ENCODE measurements around the gene CWC22. TPM values are rescaled to one million over a fixed set of nuclear protein-coding genes. Genes with fewer than 3 reads are reported as not detected.

Gene CWC22
- total RNA-seq, 4 donors from 2014 or later, result 13.2 to 24.3 (median 19.4) TPM

- Histone ChIP-seq H3K4me3 (no peak overlapping the region), H3K9me3 (no peaks in the 10 kb centered on the region), H3K27ac (no peak overlapping the region), H3K27me3 (no peaks in the 10 kb centered on the region), H3K4me1 (no peaks in the 10 kb centered on the region), H3K36me3 (peaks cover 77% of the 10 kb centered on the region)
- WGBS, result 100% methylated on average over 1 of the region's 1 CpG
- TF ChIP-seq CTCF (IDR thresholded peaks at IDR 0.05), result no peak
- no peak for TF ChIP-seq EP300 (IDR thresholded peaks at IDR 0.05)
- TF ChIP-seq POLR2AphosphoS5 (IDR thresholded peaks at IDR 0.05), result no peak
- DNase-seq (ENCODE audit: low spot score in 2 of 2), result no peak
These were observed 23.7 kb downstream of the CWC22 start for GRCh38 chr2:179983250-179983932.

- no peak for TF ChIP-seq POLR2AphosphoS5 (IDR thresholded peaks at IDR 0.05)
- no peak for TF ChIP-seq POLR2A (IDR thresholded peaks at IDR 0.05)
- TF ChIP-seq CTCF (IDR thresholded peaks at IDR 0.05), result no peak
- peaks cover 71% of the 10 kb centered on the region for H3K36me3 ChIP-seq
- no peaks in the 10 kb centered on the region for H3K27me3 ChIP-seq
- no peaks in the 10 kb centered on the region for H3K4me1 ChIP-seq
- WGBS, result 88% methylated on average over 1 of the region's 1 CpG
- no peak for DNase-seq (ENCODE audit: low spot score in 2 of 2)
- H3K4me3 ChIP-seq, result no peak overlapping the region
- no peaks in the 10 kb centered on the region for H3K9me3 ChIP-seq
- no peak overlapping the region for H3K27ac ChIP-seq
These were observed 26.0 kb downstream of the CWC22 start for GRCh38 chr2:179981085-179981484.

- Histone ChIP-seq H3K4me1 (no peaks in the 10 kb centered on the region), H3K27me3 (no peaks in the 10 kb centered on the region), H3K9me3 (no peaks in the 10 kb centered on the region), H3K36me3 (peaks cover 55% of the 10 kb centered on the region), H3K27ac (no peak overlapping the region), H3K4me3 (no peak overlapping the region)
- no peak for DNase-seq (ENCODE audit: low spot score in 2 of 2)
- TF ChIP-seq POLR2A (IDR thresholded peaks at IDR 0.05) (no peak), POLR2AphosphoS5 (IDR thresholded peaks at IDR 0.05) (no peak), EP300 (IDR thresholded peaks at IDR 0.05) (no peak), CTCF (IDR thresholded peaks at IDR 0.05) (no peak)
- 82% methylated on average over 5 of the region's 5 CpGs for WGBS
These were observed 32.3 kb downstream of the CWC22 start for GRCh38 chr2:179974761-179975160.

- TF ChIP-seq EP300 (IDR thresholded peaks at IDR 0.05) (no peak), CTCF (IDR thresholded peaks at IDR 0.05) (no peak), POLR2A (IDR thresholded peaks at IDR 0.05) (no peak), POLR2AphosphoS5 (IDR thresholded peaks at IDR 0.05) (no peak)
- Histone ChIP-seq H3K4me3 (no peak overlapping the region), H3K36me3 (peaks cover 68% of the 10 kb centered on the region), H3K9me3 (no peaks in the 10 kb centered on the region), H3K27ac (no peak overlapping the region), H3K4me1 (no peaks in the 10 kb centered on the region), H3K27me3 (no peaks in the 10 kb centered on the region)
- DNase-seq (ENCODE audit: low spot score in 2 of 2), result no peak
- 84% methylated on average over 3 of the region's 3 CpGs for WGBS
These were observed 40.2 kb downstream of the CWC22 start for GRCh38 chr2:179966778-179967394.

GRCh38 chr2:179965291-179966258 lies 41.5 kb downstream of the CWC22 start:
- 91% methylated on average over 7 of the region's 7 CpGs for WGBS
- Histone ChIP-seq H3K27ac (no peak overlapping the region), H3K36me3 (peaks cover 65% of the 10 kb centered on the region), H3K4me3 (no peak overlapping the region), H3K9me3 (no peaks in the 10 kb centered on the region), H3K27me3 (no peaks in the 10 kb centered on the region), H3K4me1 (no peaks in the 10 kb centered on the region)
- TF ChIP-seq POLR2A (IDR thresholded peaks at IDR 0.05), result no peak
- DNase-seq (ENCODE audit: low spot score in 2 of 2), result no peak
